Stomach (tissue), 9 donors: ENCODE data around the gene PTH. TPM values are rescaled to one million over a fixed set of nuclear protein-coding genes. Genes with fewer than 3 reads are reported as not detected.

Experiments used
- DNase-seq, 2 donors: peaks; one replicate each; pipeline versions ENCODE4 v3.0.0 to v3.0.0-alpha.2; 2013 to 2019
- H3K27ac ChIP-seq, 5 donors: fragments of 200-600 bp in 4 of 5; sonication (generic) in 4 of 5; one replicate each; pipeline ENCODE4 v1.5.1; 2013 to 2019; ENCODE audit warnings: mild to moderate bottlenecking in 1 of 5, moderate library complexity in 1 of 5
- H3K27me3 ChIP-seq, 3 donors: fragments of 200-600 bp; sonication (generic); one replicate each; pipeline ENCODE4 v1.5.1; 2017 to 2019; ENCODE audit warnings: mixed run types in 1 of 3
- H3K36me3 ChIP-seq, 4 donors: fragments of 200-600 bp; sonication (generic); 1 replicate in 3 of 4; 2 replicates in 1 of 4; pipeline ENCODE4 v1.5.1; 2016 to 2019
- H3K4me1 ChIP-seq, 4 donors: fragments of 200-600 bp; sonication (generic); one replicate each; pipeline ENCODE4 v1.5.1; 2016 to 2019
- H3K4me3 ChIP-seq, 4 donors: fragments of 200-600 bp; sonication (generic) in 3 of 4; one replicate each; pipeline ENCODE4 v1.5.1; 2016 to 2019; ENCODE audit warnings: mild to moderate bottlenecking in 1 of 4
- H3K9me3 ChIP-seq, 4 donors: fragments of 200-600 bp; sonication (generic); one replicate each; pipeline ENCODE4 v1.5.1; 2016 to 2019
- EP300 ChIP-seq: sonication (generic); formaldehyde crosslinking; IDR thresholded peaks from one replicate; pipeline ENCODE4 v1.6.1; 2017; ENCODE audit warnings: antibody characterized with exemption
- POLR2A ChIP-seq, 4 donors: fragments of 450-650 bp; IDR thresholded peaks; one replicate each; pipeline ENCODE4 v1.6.1; 2016; ENCODE audit warnings: antibody characterized with exemption in 4 of 4, control low read depth in 2 of 4, mild to moderate bottlenecking in 1 of 4, moderate library complexity in 1 of 4
- POLR2AphosphoS5 ChIP-seq, 3 donors: sonication (generic); formaldehyde crosslinking; IDR thresholded peaks; one replicate each; pipeline ENCODE4 v1.6.1; 2016; ENCODE audit warnings: antibody characterized with exemption in 3 of 3
- WGBS, 5 donors: extraction: QIAGEN DNeasy Blood & Tissue Kit in 3 of 5; methylation state at CpG; one replicate each; pipeline versions ENCODE4 v1.1.5 to v1.1.7; 2013 to 2018; 5-methylcytosine and 5-hydroxymethylcytosine counted together
- intact Hi-C: fragments of 100-400 bp; cut with DNase I; formaldehyde crosslinking; loops from one replicate; pipeline ENCODE4 v1.15.1; 2023; ENCODE audit warnings: low total_unique reads
- polyA plus RNA-seq, 3 donors: library from polyadenylated mRNA; stranded (reverse); fragments of 200-250 nt; gene quantifications; one replicate each; pipeline ENCODE4 v1.2.3, GENCODE V29; 2013
- total RNA-seq, 5 donors: library from RNA; depleted of rRNA; stranded (reverse); fragments of >200 nt; gene quantifications; one replicate each; pipeline versions ENCODE4 v1.1.0 to v1.2.3, GENCODE V29; 2014 to 2016
- TF ChIP-seq, protein P1 (sequence below), 7 experiments: fragments of 450-650 bp in 4 of 7; fragments of 200-600 bp in 3 of 7; sonication (generic) in 3 of 7; IDR thresholded peaks; one replicate each; pipeline ENCODE4 v1.5.1; 2016 to 2019; ENCODE audit warnings: antibody characterized with exemption in 7 of 7, control low read depth in 2 of 7, mild to moderate bottlenecking in 1 of 7
- donor health status: healthy with polysubstance abuse.
- donor health status: Bipolar disorder and iron deficiency.
- donor health status: healthy.

Gene PTH
- total and polyA plus RNA-seq, 8 donors, result 0.40 to 2.8 TPM; not detected in 6

DNA sequence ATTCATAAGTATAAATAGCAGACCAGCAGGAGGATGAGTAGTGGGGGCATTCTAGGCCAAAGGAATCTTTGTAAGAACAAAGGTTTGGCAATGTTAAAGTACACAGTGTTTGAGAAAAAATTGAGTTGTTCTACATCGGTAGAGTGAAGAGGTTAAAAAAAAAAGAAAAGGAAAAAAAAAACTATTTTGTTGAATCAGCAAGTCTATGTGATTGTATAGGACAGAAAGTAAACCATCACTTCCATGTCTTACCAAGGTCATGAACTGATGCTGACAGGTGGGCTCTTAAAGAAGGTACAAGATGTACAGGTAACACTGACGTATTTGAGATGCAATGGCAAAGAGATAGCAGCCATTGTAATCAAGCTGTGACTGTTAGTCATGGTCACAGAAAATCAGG, 29.5 kb upstream of the PTH start:
- TF ChIP-seq EP300 (no peak), POLR2A (IDR thresholded peaks at IDR 0.05) (no peak), POLR2AphosphoS5 (IDR thresholded peaks at IDR 0.05) (no peak)
- TF ChIP-seq, protein P1, sequence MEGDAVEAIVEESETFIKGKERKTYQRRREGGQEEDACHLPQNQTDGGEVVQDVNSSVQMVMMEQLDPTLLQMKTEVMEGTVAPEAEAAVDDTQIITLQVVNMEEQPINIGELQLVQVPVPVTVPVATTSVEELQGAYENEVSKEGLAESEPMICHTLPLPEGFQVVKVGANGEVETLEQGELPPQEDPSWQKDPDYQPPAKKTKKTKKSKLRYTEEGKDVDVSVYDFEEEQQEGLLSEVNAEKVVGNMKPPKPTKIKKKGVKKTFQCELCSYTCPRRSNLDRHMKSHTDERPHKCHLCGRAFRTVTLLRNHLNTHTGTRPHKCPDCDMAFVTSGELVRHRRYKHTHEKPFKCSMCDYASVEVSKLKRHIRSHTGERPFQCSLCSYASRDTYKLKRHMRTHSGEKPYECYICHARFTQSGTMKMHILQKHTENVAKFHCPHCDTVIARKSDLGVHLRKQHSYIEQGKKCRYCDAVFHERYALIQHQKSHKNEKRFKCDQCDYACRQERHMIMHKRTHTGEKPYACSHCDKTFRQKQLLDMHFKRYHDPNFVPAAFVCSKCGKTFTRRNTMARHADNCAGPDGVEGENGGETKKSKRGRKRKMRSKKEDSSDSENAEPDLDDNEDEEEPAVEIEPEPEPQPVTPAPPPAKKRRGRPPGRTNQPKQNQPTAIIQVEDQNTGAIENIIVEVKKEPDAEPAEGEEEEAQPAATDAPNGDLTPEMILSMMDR (IDR thresholded peaks at IDR 0.05), result no peak
- Histone ChIP-seq H3K27ac (no peak overlapping the region), H3K36me3 (no peaks in the 10 kb centered on the region), H3K4me3 (no peak overlapping the region), H3K4me1 (no peaks in the 10 kb centered on the region), H3K9me3 (no peaks in the 10 kb centered on the region), H3K27me3 (no peaks in the 10 kb centered on the region)
- intact Hi-C loops, result no loop called here
- 75 to 85% (median 81%) methylated on average over 2 of the region's 2 CpGs for WGBS, 5 donors
- DNase-seq, result no peak

DNA sequence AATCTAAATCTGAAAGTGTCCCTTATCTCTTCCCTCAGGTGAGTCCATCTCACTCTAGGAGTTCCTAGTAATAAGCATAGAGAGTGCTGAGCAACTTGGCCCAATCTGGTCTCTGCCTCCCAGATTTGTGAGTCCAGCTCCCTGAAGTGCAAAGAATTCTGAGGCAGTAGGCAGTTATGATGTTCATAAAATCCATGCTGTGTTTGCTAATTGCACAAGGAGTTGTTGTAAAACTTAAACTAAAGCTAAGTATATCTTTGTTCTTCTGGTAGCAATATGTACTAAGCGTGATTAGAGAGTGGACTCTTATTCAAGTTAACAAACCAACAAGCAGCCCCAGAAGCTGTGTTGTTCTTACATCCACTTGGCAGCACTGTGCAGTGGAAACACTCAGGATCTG, 7.6 kb upstream of the PTH start:
- WGBS, 5 donors, result 19 to 65% (median 38%) methylated on average over 1 of the region's 1 CpG
- Histone ChIP-seq H3K27ac (no peak overlapping the region), H3K27me3 (no peaks in the 10 kb centered on the region), H3K36me3 (no peaks in the 10 kb centered on the region), H3K4me1 (no peaks in the 10 kb centered on the region), H3K4me3 (no peak overlapping the region), H3K9me3 (no peaks in the 10 kb centered on the region)
- TF ChIP-seq POLR2A (IDR thresholded peaks at IDR 0.05) (no peak), EP300 (no peak), POLR2AphosphoS5 (IDR thresholded peaks at IDR 0.05) (no peak)
- TF ChIP-seq, protein P1 (IDR thresholded peaks at IDR 0.05), result no peak
- peak in 1 of 2 donors; percentile 1 for DNase-seq
- intact Hi-C loops, result no loop called here

DNA sequence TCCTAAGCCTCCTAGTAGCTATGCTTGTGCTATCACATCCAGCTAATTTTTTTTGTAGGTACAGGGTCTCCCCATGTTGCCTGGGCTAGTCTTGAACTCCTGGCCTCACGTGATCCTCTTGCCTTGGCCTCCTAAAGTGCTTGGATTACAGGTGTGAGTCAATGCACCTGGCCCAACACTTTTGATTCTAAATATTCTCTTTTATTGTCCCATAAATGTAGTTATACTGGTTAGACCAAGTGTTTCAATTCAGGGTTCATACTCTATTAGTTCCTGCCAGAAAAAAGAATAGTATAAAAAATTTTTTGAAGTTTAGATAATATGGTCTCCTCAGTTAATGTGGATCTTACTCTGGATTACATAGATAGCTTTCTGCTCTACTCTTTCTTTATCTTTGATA, 6.7 kb upstream of the PTH start:
- intact Hi-C loops, result no loop called here
- H3K27me3 ChIP-seq, result no peaks in the 10 kb centered on the region
- WGBS, 5 donors, result 77 to 88% (median 84%) methylated on average over 1 of the region's 1 CpG
- H3K4me3 ChIP-seq, result no peak overlapping the region
- no peaks in the 10 kb centered on the region for H3K9me3 ChIP-seq
- no peak for TF ChIP-seq EP300
- TF ChIP-seq POLR2A (IDR thresholded peaks at IDR 0.05), result no peak
- no peak for TF ChIP-seq POLR2AphosphoS5 (IDR thresholded peaks at IDR 0.05)
- TF ChIP-seq, protein P1 (IDR thresholded peaks at IDR 0.05), result no peak
- H3K36me3 ChIP-seq, result no peaks in the 10 kb centered on the region
- H3K4me1 ChIP-seq, result no peaks in the 10 kb centered on the region
- DNase-seq, result no peak
- H3K27ac ChIP-seq, result no peak overlapping the region

DNA sequence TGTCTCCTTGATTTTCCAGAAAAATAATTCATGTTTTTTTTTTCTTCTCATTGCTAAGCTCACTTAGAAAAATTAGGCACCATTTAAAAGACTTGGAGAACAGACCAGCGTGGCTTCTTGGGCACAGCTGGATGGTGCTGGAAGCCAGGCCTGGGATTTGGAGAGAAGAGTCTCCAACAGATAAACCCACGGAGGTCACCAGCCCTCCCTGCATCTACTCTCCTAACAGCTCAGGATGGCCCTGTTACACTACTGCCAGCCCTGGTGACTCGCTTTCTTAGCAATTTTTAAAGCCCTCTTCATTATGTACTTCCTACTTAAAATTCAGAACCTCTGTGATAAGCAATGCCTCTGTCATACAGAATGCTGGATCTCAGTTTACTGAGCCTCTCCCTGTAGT, 1.7 kb downstream of the PTH start:
- 52 to 75% (median 68%) methylated on average over 3 of the region's 3 CpGs for WGBS, 5 donors
- TF ChIP-seq POLR2A (IDR thresholded peaks at IDR 0.05) (no peak), POLR2AphosphoS5 (IDR thresholded peaks at IDR 0.05) (no peak), EP300 (no peak)
- TF ChIP-seq, protein P1 (IDR thresholded peaks at IDR 0.05), result no peak
- DNase-seq, result no peak

More for the DNA sequence above, 1.7 kb downstream of the PTH start:
- Histone ChIP-seq H3K27me3 (no peaks in the 10 kb centered on the region), H3K36me3 (no peaks in the 10 kb centered on the region), H3K4me1 (no peaks in the 10 kb centered on the region), H3K4me3 (no peak overlapping the region), H3K27ac (no peak overlapping the region), H3K9me3 (no peaks in the 10 kb centered on the region)
- intact Hi-C loops, result no loop called here
